Measurements from ENCODE around the gene C14orf180. TPM values are rescaled to one million over a fixed set of nuclear protein-coding genes. Genes with fewer than 3 reads are reported as not detected.

The C14orf180 gene
- polyA plus RNA-seq, 2 of the 4 experiments (the other 2 are of a cell fraction): not detected

DNA sequence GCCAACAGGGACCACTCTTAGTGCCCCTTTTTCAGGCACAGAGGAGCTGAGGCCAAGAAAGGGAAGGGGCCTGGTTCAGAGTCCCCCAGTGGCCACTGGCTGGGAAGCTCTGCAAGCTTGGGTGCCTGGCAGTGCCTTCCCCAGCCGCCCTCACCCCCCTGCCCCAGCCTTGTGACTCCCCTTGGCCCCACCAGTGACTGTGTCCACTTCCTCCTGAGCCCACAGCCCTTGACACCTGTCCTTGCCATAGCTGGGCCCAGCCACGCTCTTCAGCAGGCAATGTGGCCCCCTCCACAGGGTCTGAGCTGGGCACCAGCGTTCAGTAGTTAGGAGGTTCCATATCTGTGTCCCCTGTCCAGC is 19.0 kb upstream of the C14orf180 start:
- no peak overlapping the region for H3K4me3 ChIP-seq
- ChIA-PET POLR2A (no interaction called here), CTCF (interaction anchor here (0.6 to 12.1 kb wide), 8 partner anchors 9 to 482 kb away, joined by 3 to 112 read pairs (median 4); no protein-coding TSS in a partner anchor)
- no peak for FAIRE-seq
- H3K4me2 ChIP-seq: no peak overlapping the region
- 63% methylated on average over 2 of the region's 3 CpGs for WGBS (ENCODE audit: missing lambda C conversion rate)
- H3K4me1 ChIP-seq: peaks cover 9% of the 10 kb centered on the region; the same call in 2 of the 3 replicates
- H3K9me3 ChIP-seq: no peaks in the 10 kb centered on the region
- TF ChIP-seq GATA3 (IDR thresholded peaks at IDR 0.05; ENCODE audit: borderline replicate concordance): no peak
- no peak for TF ChIP-seq TFCP2L1 (CRISPR knock-in tag; IDR thresholded peaks at IDR 0.05)
- no peak for TF ChIP-seq POLR2A (IDR thresholded peaks at IDR 0.05; ENCODE audit: low read length)
- TF ChIP-seq CHD4 (IDR thresholded peaks at IDR 0.05; ENCODE audit: borderline replicate concordance): no peak
- TF ChIP-seq, protein P1, sequence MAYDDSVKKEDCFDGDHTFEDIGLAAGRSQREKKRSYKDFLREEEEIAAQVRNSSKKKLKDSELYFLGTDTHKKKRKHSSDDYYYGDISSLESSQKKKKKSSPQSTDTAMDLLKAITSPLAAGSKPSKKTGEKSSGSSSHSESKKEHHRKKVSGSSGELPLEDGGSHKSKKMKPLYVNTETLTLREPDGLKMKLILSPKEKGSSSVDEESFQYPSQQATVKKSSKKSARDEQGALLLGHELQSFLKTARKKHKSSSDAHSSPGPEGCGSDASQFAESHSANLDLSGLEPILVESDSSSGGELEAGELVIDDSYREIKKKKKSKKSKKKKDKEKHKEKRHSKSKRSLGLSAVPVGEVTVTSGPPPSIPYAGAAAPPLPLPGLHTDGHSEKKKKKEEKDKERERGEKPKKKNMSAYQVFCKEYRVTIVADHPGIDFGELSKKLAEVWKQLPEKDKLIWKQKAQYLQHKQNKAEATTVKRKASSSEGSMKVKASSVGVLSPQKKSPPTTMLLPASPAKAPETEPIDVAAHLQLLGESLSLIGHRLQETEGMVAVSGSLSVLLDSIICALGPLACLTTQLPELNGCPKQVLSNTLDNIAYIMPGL (CRISPR knock-in tag; IDR thresholded peaks at IDR 0.05; ENCODE audit: borderline replicate concordance): no peak
- no peak for TF ChIP-seq KDM5A (IDR thresholded peaks at IDR 0.05)
- H3K27ac ChIP-seq: no peak overlapping the region
- ATAC-seq: no peak
- DNase-seq (ENCODE audit: low read depth in 1 of 2, low spot score in 1 of 2): no peak

DNA sequence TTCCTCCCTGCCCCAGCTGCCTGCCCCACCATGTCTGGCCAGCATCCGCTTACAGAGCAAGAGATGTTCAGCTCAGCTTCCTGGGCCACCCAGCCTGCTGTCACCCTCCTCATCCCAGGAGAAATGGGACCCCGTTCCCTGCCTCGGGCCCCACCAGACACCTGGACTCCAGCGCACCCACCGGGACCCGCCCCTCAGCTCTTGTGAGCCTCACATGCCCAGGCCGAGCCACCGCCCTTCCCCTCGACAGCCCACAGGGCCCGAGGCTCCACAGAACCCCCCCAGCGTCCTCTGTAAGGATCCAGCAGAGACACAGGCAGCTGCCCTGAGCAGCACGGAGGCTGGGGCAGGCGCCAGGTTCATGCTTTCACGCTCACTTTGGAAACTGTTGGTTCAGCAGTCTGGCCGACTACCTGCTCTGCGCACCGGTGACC is 18.4 kb upstream of the C14orf180 start:
- H3K4me2 ChIP-seq: no peak overlapping the region
- ChIA-PET POLR2A (no interaction called here), CTCF (interaction anchor here (1.2 to 12.1 kb wide), 7 partner anchors 10 to 483 kb away, joined by 3 to 112 read pairs (median 4); no protein-coding TSS in a partner anchor)
- ATAC-seq: no peak
- H3K27ac ChIP-seq: no peak overlapping the region
- no peaks in the 10 kb centered on the region for H3K9me3 ChIP-seq
- peaks cover 9% of the 10 kb centered on the region; the same call in 2 of the 3 replicates for H3K4me1 ChIP-seq
- H3K4me3 ChIP-seq: no peak overlapping the region
- TF ChIP-seq, protein P2, sequence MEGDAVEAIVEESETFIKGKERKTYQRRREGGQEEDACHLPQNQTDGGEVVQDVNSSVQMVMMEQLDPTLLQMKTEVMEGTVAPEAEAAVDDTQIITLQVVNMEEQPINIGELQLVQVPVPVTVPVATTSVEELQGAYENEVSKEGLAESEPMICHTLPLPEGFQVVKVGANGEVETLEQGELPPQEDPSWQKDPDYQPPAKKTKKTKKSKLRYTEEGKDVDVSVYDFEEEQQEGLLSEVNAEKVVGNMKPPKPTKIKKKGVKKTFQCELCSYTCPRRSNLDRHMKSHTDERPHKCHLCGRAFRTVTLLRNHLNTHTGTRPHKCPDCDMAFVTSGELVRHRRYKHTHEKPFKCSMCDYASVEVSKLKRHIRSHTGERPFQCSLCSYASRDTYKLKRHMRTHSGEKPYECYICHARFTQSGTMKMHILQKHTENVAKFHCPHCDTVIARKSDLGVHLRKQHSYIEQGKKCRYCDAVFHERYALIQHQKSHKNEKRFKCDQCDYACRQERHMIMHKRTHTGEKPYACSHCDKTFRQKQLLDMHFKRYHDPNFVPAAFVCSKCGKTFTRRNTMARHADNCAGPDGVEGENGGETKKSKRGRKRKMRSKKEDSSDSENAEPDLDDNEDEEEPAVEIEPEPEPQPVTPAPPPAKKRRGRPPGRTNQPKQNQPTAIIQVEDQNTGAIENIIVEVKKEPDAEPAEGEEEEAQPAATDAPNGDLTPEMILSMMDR (IDR thresholded peaks at IDR 0.05): no peak
- 41% methylated on average over 17 of the region's 17 CpGs for WGBS (ENCODE audit: missing lambda C conversion rate)
- no peak for FAIRE-seq
- DNase-seq (ENCODE audit: low read depth in 1 of 2, low spot score in 1 of 2): no peak

DNA sequence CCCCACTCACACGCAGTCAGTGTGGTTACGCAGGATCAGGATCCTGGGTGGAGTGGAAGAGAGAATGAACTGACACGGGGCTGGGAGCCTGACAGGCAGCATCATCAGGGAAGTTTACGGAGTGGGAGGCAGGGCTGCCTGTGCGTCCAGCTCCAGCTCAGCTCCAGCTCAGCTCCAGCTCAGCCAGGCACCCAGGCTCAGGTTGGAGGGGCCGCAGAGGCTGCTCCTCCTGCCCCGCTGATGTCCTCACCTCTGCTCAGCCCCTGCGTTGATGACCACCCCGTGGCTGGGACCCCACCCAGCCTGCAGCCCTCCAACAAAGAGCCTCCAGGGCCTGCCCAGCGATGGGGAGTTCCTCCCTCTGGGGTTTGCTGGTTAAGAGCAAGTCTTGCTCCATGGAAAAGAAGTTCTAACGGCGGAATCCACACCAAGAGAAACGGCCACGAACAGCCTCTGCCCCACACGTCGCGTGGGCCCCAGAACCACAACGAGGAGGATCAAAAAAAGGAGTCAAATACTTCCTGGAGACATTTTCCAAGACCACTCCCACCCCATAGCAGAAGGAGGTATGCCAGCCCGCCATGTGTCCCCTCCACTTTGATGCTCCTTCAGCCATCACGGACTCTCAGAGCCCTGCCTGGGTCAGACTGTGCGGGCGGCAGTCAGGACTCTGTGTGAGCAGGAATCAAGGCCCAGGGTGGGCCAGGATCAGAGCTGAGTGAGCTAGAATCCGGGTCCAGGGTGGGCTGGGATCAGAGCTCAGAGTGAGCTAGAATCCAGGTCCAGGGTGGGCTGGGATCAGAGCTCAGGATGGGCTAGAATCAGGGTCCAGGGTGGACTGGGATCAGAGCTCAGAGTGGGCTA is 17.7 kb upstream of the C14orf180 start:
- 65% methylated on average over 23 of the region's 23 CpGs for WGBS (ENCODE audit: missing lambda C conversion rate)
- POLR2A ChIA-PET: no interaction called here
- FAIRE-seq: no peak

More for the DNA sequence above, 17.7 kb upstream of the C14orf180 start:
- no peak for ATAC-seq
- H3K4me1 ChIP-seq: peaks cover 9% of the 10 kb centered on the region; the same call in 2 of the 3 replicates
- no peaks in the 10 kb centered on the region for H3K9me3 ChIP-seq
- no peak overlapping the region for H3K27ac ChIP-seq
- H3K4me3 ChIP-seq: no peak overlapping the region
- DNase-seq (ENCODE audit: low read depth in 1 of 2, low spot score in 1 of 2): no peak
- CTCF ChIA-PET: interaction anchor here (0.5 to 12.1 kb wide), 9 partner anchors 10 to 484 kb away, joined by 3 to 112 read pairs (median 5); no protein-coding TSS in a partner anchor
- TF ChIP-seq EHF (CRISPR knock-in tag; IDR thresholded peaks at IDR 0.05) (no peak), RCOR1 (IDR thresholded peaks at IDR 0.05; ENCODE audit: low read depth, low read length) (no peak), PHF8 (IDR thresholded peaks at IDR 0.05; ENCODE audit: borderline replicate concordance, low read depth) (no peak), JUN (IDR thresholded peaks at IDR 0.05) (no peak), RARB (CRISPR knock-in tag; IDR thresholded peaks at IDR 0.05) (no peak), KDM5A (IDR thresholded peaks at IDR 0.05) (no peak), POLR2AphosphoS2 (conservative IDR thresholded peaks at IDR 0.05; ENCODE audit: low read length) (no peak), NPAS2 (CRISPR knock-in tag; IDR thresholded peaks at IDR 0.05; ENCODE audit: borderline replicate concordance) (no peak), CHD4 (IDR thresholded peaks at IDR 0.05; ENCODE audit: borderline replicate concordance) (no peak), TP53 (CRISPR knock-in tag; IDR thresholded peaks at IDR 0.05) (no peak), EHMT2 (IDR thresholded peaks at IDR 0.05; ENCODE audit: low read depth) (no peak), RNF2 (IDR thresholded peaks at IDR 0.05; ENCODE audit: borderline replicate concordance, low read depth) (no peak), CHD2 (IDR thresholded peaks at IDR 0.05; ENCODE audit: low read length, partially characterized antibody) (no peak), ZC3H11A (IDR thresholded peaks at IDR 0.05) (no peak), ZSCAN20 (CRISPR knock-in tag; IDR thresholded peaks at IDR 0.05) (no peak), HOXB13 (CRISPR knock-in tag; IDR thresholded peaks at IDR 0.05; ENCODE audit: low read depth) (no peak)
- TF ChIP-seq, protein P3, sequence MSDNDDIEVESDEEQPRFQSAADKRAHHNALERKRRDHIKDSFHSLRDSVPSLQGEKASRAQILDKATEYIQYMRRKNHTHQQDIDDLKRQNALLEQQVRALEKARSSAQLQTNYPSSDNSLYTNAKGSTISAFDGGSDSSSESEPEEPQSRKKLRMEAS (IDR thresholded peaks at IDR 0.05): no peak
- TF ChIP-seq, protein P4, sequence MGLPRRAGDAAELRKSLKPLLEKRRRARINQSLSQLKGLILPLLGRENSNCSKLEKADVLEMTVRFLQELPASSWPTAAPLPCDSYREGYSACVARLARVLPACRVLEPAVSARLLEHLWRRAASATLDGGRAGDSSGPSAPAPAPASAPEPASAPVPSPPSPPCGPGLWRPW (IDR thresholded peaks at IDR 0.05): no peak
- H3K4me2 ChIP-seq: no peak overlapping the region
